Measurements from ENCODE around the gene AKAP13. TPM values are rescaled to one million over a fixed set of nuclear protein-coding genes. Genes with fewer than 3 reads are reported as not detected.

Gene AKAP13
- total RNA-seq, 1 donor from 2014 or later, result 322 TPM

GRCh38 chr15:85763157-85763556, 382.8 kb downstream of the AKAP13 start:
- peak; percentile 75 for DNase-seq
- peak; percentile 80 for ATAC-seq (ENCODE audit: poor library complexity)
- intact Hi-C loops (cut with DNase I), result no loop called here

DNA sequence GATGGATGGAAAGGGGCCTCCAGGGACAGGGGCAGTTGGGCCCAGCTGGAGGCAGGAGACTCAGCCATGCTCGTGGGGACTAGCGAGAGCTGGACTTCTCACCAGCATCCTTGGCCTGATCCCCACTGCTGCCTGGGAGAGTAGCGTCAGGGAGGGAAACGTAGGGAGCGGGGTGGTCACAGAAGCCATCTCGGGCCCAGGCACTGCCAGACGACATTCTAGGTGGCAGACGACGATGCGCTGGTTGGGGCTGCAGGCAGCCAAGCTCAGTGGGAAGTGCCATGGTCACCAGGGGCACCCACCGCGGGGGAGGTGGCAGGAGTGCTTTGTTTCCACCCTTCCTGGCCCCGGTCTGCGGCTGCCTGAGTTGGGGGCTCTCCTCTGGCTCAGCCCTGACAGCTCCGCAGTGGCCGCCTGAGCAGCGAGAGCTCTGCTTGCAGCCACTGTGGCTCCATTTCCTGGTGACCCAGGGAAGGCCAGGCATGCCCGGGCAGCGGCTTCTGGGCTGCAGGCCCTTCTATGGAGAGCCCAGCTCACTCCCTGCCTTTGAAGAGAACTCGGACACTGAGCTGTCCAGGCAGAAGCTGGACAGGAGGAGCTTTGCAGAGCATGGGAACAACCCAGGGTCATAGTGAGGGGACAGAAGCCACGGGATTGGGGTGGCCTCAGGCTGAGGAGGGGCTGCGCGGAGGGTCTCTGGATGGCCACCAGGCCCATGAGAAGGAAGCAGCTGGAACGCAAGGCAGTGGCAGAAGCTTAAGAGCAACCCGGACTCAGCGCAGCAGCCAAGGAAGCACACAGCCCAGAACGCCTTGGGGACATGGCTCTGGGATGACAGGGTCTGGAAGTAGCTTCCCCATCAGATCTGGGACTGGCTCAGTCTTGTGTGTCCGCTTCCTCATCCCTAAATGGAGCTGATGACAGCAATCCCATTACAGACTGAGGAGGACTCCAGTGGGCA, 383.6 kb downstream of the AKAP13 start:
- intact Hi-C loops (cut with DNase I), result no loop called here
- DNase-seq, result peak; percentile 37
- no peak for ATAC-seq (ENCODE audit: poor library complexity)

- intact Hi-C loops (cut with DNase I), result no loop called here
- no peak for ATAC-seq (ENCODE audit: poor library complexity)
- DNase-seq, result no peak
Measured at GRCh38 chr15:85764649-85765277, 384.4 kb downstream of the AKAP13 start.

GRCh38 chr15:85766001-85766831, 385.8 kb downstream of the AKAP13 start:
- DNase-seq (no peak), ATAC-seq (ENCODE audit: poor library complexity) (no peak)
- intact Hi-C loops (cut with DNase I), result no loop called here

GRCh38 chr15:85767785-85768529, 387.6 kb downstream of the AKAP13 start:
- no peak for ATAC-seq (ENCODE audit: poor library complexity)
- no peak for DNase-seq
- intact Hi-C loops (cut with DNase I), result no loop called here

DNA sequence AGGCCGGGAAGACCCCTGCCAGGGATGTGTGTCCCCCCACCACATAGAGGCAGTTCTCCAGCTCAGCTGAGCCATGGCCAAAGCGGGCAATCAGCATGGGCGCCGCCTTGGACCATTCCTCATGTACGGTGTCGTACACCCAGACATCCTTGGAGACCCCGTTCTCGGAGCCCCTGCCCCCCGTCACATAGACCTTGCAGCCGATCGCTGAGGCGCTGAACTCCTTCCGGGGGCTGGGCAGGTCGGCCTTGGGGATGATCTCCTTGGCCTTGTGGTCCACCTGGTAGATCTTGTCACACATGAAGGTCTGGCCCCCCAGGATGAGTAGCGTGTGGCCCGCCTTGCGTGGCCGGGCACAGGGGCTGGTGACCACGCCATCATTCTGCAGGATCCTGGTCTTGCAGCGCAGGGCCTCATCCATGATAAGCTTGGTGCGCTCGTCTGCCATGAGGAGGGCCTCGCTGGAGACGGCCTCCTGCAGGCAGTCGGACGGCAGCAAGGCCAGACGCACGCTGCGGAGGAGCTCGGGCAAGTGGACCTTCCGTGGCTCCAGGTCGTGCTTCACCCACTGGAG, 388.3 kb downstream of the AKAP13 start:
- intact Hi-C loops (cut with DNase I), result no loop called here
- DNase-seq, result no peak

GRCh38 chr15:85769182-85769900, 388.9 kb downstream of the AKAP13 start:
- intact Hi-C loops (cut with DNase I), result no loop called here
- DNase-seq (no peak), ATAC-seq (ENCODE audit: poor library complexity) (no peak)

More for the DNA sequence above, 388.3 kb downstream of the AKAP13 start:
- ATAC-seq (ENCODE audit: poor library complexity), result no peak

DNA sequence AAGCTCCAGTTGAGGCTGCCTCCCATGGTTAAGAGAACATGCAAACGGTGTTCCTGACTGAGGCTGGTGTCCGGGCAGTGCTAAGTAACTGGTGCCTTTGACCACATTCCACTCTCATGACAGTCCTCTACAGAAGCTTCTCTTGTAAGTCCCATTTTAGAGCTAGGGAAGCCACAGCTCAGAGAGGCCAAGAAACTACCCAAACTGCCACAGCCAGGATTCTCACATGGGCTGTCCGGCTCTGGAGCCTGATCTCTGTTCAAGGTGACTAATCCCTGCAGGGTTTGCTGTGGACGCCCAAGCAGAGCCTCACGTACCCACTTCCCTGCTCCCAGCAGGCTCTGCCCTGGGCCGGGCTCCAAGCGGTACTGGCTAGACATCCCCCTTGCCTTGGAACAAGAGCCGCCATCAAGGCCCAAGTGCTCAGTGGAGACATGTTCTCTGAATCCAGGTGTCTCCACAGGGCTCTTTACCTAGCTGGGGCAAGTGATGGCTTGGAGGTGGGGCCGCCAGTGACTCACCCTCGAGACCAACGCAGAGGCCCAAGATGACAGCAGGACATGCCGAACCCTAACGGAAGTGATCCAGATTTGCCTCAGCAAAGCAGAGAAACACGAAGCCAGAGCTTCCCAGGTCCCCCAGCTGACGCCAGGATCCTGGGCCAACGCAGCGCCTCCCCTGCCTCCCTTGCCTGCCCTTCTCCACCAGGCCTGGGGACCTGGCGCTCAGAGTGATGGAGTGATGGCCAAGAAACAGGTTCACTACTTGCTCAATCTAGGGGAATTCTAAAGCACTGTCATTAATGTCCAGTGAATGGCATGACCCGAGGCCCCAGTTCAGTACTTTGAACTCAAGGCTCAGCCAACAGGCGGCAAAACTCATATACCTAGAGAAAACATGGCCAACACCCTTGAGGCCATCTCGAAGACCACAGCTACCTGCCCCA, 390.0 kb downstream of the AKAP13 start:
- DNase-seq (no peak), ATAC-seq (ENCODE audit: poor library complexity) (no peak)
- intact Hi-C loops (cut with DNase I), result no loop called here

DNA sequence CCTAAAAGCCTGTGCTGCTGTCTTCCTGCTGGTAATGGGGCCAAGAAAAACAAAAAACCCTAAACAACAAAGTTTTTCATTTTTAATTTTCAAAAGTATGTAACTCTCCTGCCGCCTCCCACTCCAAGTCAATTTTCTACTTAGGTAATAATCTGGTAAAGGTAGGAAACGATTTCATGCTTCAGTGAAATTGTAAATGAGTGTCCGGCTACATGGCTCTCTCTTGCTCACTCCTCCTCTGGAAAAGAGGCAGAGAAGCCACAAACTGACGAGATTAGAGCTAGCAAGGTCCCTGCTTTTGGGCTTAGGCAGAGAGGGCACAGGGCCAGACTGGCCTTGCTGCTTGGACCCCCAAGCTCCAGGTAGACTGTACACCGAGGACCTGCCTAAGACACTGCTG, 390.9 kb downstream of the AKAP13 start:
- DNase-seq (no peak), ATAC-seq (ENCODE audit: poor library complexity) (peak; percentile 12)
- intact Hi-C loops (cut with DNase I), result no loop called here

GRCh38 chr15:85771781-85772445, 391.5 kb downstream of the AKAP13 start:
- intact Hi-C loops (cut with DNase I), result no loop called here
- DNase-seq (peak; percentile 78), ATAC-seq (ENCODE audit: poor library complexity) (peak; percentile 66)

DNA sequence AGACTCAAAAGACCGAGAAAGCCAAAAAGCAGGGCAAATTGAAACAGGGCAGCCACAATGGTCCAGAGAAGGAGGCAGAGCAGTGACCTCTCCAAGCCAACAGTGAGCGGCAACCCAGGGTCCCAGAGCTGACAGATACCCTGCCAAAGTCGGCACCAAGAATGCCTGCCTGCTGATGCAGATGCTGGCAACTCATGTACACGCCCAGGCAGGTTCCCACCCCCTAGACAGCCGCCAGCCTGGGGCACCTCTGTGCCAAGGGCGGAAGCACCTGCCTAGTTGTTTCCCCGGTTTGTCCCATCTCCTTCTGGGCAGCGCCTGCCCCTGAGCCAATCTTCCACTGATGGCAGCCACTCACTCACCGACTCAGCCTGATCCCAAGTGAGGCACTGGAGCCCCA, 392.3 kb downstream of the AKAP13 start:
- DNase-seq, result peak; percentile 61
- peak; percentile 47 for ATAC-seq (ENCODE audit: poor library complexity)

GRCh38 chr15:85773249-85773648, 392.8 kb downstream of the AKAP13 start:
- DNase-seq (no peak), ATAC-seq (ENCODE audit: poor library complexity) (no peak)
- intact Hi-C loops (cut with DNase I), result no loop called here

More for the DNA sequence above, 392.3 kb downstream of the AKAP13 start:
- intact Hi-C loops (cut with DNase I), result no loop called here

DNA sequence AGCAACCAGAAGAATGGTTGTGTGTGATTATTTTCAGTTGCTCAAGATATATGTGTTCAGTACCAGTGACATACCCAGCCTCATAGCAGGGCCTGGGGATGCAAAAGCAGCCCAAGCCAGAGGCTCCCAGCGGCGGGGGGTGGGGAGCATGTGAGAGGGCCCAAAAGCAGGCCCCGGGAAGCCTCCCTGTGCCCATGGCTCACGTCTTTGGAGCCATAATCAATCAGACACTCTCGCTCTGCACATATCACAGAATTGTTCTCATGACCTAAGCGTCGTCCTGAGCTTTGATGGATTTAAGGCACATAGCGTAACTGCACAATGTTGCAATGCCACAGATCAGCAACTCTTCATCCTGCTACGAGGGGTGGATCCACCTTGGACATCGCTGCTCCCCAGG, 393.6 kb downstream of the AKAP13 start:
- intact Hi-C loops (cut with DNase I), result no loop called here
- no peak for DNase-seq
- no peak for ATAC-seq (ENCODE audit: poor library complexity)

DNA sequence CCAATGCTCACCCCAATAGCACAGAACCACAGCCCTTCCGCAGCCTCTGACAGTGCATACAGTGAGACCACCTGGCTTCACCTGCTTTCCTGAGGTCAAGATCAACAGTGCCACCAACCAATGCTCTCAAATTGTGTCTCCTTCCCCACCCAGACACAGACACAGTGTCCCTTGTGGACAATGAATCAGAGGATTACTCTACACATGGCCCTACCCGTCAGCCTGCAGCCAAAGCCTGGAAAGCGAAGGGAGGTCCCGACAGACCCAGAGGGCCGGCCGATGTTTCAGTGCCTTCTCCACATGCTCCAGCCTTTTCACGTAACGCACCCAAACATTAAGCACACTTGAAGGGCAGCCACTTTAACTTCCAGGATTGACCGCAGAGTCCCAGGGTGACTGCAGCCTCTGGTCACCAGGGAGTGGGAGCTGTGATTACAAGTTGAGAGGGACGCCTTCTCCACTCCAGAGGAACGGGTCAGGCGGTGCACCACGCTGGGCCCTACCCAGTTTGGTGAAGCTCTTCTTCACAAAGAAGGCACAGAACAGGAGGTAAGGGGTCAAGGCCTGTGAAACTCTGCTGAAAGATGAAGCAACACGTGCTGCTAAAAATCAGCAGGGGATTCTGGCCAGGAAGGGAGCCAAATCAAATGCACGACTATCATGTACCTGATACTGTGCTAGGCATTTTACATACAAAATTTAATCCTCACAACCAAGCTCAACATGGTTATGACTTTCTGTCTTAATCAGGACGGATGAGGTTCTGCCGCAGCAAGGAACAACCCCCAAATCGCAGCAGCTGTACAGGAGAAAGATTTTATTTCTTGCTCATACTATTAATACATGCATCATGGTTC, 397.1 kb downstream of the AKAP13 start:
- DNase-seq, result no peak
- intact Hi-C loops (cut with DNase I), result no loop called here
- no peak for ATAC-seq (ENCODE audit: poor library complexity)

- intact Hi-C loops (cut with DNase I), result no loop called here
- peak; percentile 92 for ATAC-seq (ENCODE audit: poor library complexity)
- no peak for DNase-seq
Measured at GRCh38 chr15:85778107-85778776, 397.8 kb downstream of the AKAP13 start.
